Esophagus squamous epithelium (tissue), 4 donors: ENCODE data around the gene COL9A1.

ENCODE experiments used
- CTCF ChIP-seq, 6 experiments: fragments of 450-650 bp in 4 of 6; fragments of 200-600 bp in 2 of 6; sonication (generic) in 2 of 6; IDR thresholded peaks; one replicate each; pipeline ENCODE4 v1.5.1; 2016 to 2019; ENCODE audit warnings: antibody characterized with exemption in 6 of 6, mild to moderate bottlenecking in 4 of 6, moderate library complexity in 4 of 6
- POLR2A ChIP-seq, 4 donors: fragments of 450-650 bp; IDR thresholded peaks; one replicate each; pipeline ENCODE4 v1.6.1; 2017; ENCODE audit warnings: antibody characterized with exemption in 4 of 4, mild to moderate bottlenecking in 4 of 4, moderate library complexity in 3 of 4

DNA sequence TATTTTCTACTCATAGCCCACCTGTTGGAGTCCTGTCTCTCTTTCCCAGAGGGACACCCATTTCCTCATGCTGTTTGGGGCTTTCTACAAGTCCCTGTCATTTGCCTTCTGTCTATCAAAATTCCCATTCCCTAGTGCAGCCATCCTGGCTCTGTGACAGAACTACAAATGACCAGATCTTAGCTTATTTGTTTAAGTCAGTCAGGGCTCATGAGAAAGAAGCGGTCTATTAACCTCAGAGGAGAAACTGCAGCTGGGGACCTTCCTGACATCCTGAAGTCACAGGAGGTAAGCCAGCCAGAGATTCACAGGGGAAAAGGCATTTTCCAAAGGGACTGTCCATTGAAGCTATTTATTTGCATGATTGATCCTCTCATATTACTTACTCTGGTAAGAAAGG is 1.7 kb upstream of the COL9A1 start:
- TF ChIP-seq POLR2A (IDR thresholded peaks at IDR 0.05): no peak
- TF ChIP-seq CTCF (IDR thresholded peaks at IDR 0.05): no peak
